NCI-H146 (cell line): ENCODE measurements around the gene TCTA.

Experiments
- DNase-seq: peaks from one replicate; lab custom pipeline; 2025; lab: John Stamatoyannopoulos, UW

Gene TCTA

GRCh38 chr3:49460956-49461355 lies 48.7 kb downstream of the TCTA start:
- no peak for DNase-seq

GRCh38 chr3:49461443-49462171 lies 49.4 kb downstream of the TCTA start:
- DNase-seq: no peak

- DNase-seq: no peak
These were observed 50.0 kb downstream of the TCTA start for GRCh38 chr3:49462222-49462621.

- no peak for DNase-seq
These were observed 53.2 kb downstream of the TCTA start for GRCh38 chr3:49465270-49466034.
